Prostate gland (tissue), 2 donors: ENCODE data around the gene DNM3.

Experiments
- CTCF ChIP-seq, 4 experiments: fragments of 200-600 bp in 2 of 4; fragments of 450-650 bp in 2 of 4; sonication (generic) in 2 of 4; IDR thresholded peaks; 1 replicate in 3 of 4; 2 replicates in 1 of 4; pipeline ENCODE4 v1.5.1; 2016 to 2019; ENCODE audit warnings: antibody characterized with exemption in 4 of 4, mild to moderate bottlenecking in 2 of 4, moderate library complexity in 2 of 4
- POLR2A ChIP-seq: fragments of 450-650 bp; IDR thresholded peaks from one replicate; pipeline ENCODE4 v1.6.1; 2016; ENCODE audit warnings: antibody characterized with exemption, mild to moderate bottlenecking
- POLR2AphosphoS5 ChIP-seq: sonication (generic); formaldehyde crosslinking; IDR thresholded peaks from one replicate; pipeline ENCODE4 v1.6.1; 2017; ENCODE audit warnings: antibody characterized with exemption

DNA sequence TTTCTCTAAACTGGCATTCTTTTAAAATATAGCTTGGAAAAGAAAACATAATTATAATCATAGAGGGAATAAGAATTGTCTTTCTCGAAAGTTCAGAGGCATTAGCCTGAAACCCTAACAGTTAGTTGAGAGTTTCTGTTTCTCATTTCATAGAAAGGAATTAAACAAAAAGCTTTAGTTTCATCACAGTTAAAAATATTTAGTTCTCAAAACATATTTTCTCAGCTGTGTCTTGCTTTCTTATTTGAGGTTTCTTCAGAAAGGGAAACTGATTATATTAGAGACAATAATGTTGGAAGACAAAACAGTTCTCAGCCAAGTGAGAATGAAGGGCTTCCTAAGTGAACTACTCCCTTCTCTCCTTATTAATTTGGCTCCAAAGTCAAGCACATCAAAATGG, 503.8 kb downstream of the DNM3 start:
- TF ChIP-seq CTCF (IDR thresholded peaks at IDR 0.05), result no peak
- TF ChIP-seq POLR2AphosphoS5, result no peak
- no peak for TF ChIP-seq POLR2A
